ENCODE data around the gene ZMYND10. TPM values are rescaled to one million over a fixed set of nuclear protein-coding genes. Genes with fewer than 3 reads are reported as not detected.
A peak's percentile ranks its signal among the peaks of the same experiment; 100 is the strongest.
"Not testable (repeated sequence)": the region's sequence is repeated elsewhere in the genome, so short reads cannot be mapped to it uniquely, and the experiment has no call there.

Gene ZMYND10
- total RNA-seq, 1 donor from 2014 or later, result 32.8 TPM

DNA sequence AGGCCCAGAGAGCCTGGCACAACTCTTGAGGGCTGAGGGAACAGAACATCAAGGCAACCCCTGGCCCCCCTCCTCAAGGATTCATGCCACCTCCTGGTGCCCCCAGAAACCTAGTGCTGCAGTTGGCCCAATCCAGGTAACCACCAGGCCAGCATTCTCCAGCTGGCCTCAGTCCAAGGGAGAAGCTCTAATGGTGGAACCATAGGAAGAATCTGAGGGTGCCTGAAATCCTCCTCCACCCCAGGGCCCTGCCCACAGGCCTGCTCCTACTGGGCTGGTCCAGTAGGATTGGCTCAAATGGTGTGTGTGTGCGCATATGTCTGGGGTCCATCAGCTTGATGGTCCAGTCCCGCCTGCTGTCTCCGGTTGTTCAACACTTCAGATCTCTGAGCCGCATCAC lies 30.7 kb downstream of the ZMYND10 start:
- peak overlapping the region; percentile 67 for H3K27ac ChIP-seq
- no peaks in the 10 kb centered on the region for H3K27me3 ChIP-seq (ENCODE audit: low read depth)
- ATAC-seq (no peak), DNase-seq (no peak)
- H3K4me3 ChIP-seq, result no peak overlapping the region
- TF ChIP-seq, protein P1, sequence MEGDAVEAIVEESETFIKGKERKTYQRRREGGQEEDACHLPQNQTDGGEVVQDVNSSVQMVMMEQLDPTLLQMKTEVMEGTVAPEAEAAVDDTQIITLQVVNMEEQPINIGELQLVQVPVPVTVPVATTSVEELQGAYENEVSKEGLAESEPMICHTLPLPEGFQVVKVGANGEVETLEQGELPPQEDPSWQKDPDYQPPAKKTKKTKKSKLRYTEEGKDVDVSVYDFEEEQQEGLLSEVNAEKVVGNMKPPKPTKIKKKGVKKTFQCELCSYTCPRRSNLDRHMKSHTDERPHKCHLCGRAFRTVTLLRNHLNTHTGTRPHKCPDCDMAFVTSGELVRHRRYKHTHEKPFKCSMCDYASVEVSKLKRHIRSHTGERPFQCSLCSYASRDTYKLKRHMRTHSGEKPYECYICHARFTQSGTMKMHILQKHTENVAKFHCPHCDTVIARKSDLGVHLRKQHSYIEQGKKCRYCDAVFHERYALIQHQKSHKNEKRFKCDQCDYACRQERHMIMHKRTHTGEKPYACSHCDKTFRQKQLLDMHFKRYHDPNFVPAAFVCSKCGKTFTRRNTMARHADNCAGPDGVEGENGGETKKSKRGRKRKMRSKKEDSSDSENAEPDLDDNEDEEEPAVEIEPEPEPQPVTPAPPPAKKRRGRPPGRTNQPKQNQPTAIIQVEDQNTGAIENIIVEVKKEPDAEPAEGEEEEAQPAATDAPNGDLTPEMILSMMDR (IDR thresholded peaks at IDR 0.05), result no peak
- peaks cover 41% of the 10 kb centered on the region for H3K36me3 ChIP-seq
- peaks cover 65% of the 10 kb centered on the region for H3K4me1 ChIP-seq
- intact Hi-C loops (cut with DNase I), result no loop called here
- no peaks in the 10 kb centered on the region for H3K9me3 ChIP-seq

DNA sequence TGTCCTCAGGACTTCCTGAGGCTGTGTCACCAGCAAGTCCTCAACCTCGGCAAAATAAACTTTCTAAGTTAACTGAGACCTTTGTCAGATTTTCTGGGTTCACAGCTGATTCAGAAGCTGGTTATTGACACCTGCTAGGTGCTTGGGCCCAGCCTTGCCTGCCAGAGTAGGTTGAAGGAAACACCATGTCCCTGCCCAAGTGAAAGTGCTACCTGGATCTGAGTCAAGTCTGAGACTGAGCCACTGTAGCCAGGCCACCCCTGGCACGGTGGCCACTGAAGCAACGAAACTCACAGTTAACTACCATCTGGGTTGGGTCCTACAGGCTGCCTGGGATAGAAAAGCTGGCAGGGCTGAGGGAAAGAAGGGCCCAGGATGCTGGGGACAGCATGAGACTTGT lies 31.2 kb downstream of the ZMYND10 start:
- TF ChIP-seq, protein P1 (IDR thresholded peaks at IDR 0.05), result no peak
- intact Hi-C loops (cut with DNase I), result no loop called here
- no peak for DNase-seq
- Histone ChIP-seq H3K27ac (peak overlapping the region; percentile 67), H3K27me3 (ENCODE audit: low read depth) (no peaks in the 10 kb centered on the region), H3K9me3 (no peaks in the 10 kb centered on the region), H3K4me3 (no peak overlapping the region), H3K36me3 (peaks cover 37% of the 10 kb centered on the region), H3K4me1 (peaks cover 61% of the 10 kb centered on the region)
- peak in 1 of 2 donors; percentile 4 for ATAC-seq

DNA sequence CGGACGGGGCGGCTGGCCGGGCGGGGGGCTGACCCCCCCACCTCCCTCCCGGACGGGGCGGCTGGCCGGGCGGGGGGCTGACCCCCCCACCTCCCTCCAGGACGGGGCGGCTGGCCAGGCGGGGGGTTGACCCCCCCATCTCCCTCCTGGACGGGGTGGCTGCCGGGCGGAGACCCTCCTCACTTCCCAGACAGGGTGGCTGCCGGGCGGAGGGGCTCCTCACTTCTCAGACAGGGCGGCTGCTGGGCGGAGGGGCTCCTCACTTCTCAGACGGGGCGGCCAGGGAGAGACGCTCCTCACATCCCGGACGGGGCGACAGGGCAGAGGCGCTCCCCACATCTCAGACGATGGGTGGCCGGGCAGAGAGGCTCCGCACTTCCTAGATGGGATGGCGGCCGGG lies 33.5 kb downstream of the ZMYND10 start:
- H3K4me3 ChIP-seq, result peak overlapping the region; percentile 8
- H3K36me3 ChIP-seq, result peaks cover 14% of the 10 kb centered on the region
- H3K27me3 ChIP-seq (ENCODE audit: low read depth); DNase-seq; H3K9me3 ChIP-seq; intact Hi-C loops (cut with DNase I); ATAC-seq: not testable (repeated sequence)
- H3K4me1 ChIP-seq, result peaks cover 38% of the 10 kb centered on the region
- H3K27ac ChIP-seq, result peak overlapping the region; percentile 18

DNA sequence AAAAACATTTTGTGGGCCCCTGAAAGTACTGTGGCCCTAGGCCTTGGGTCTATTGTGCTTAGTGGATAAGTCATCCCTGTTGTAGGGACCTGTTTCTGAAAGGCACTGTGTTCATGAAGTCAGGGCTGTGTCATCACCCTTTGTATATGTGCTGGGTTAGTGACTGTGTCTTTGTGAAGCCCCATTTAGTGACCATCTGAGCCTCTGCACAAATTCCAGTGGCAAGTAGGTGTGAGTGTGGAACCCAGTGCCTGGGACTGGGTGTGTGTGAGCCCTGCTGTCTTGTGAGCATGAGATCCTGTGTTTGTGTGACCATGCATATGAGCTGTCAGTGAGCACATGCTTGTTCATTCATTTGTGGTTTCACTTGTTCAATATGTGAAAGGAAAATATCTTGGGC lies 40.9 kb downstream of the ZMYND10 start:
- Histone ChIP-seq H3K4me3 (no peak overlapping the region), H3K4me1 (peaks cover 40% of the 10 kb centered on the region), H3K27ac (no peak overlapping the region), H3K36me3 (no peaks in the 10 kb centered on the region), H3K9me3 (no peaks in the 10 kb centered on the region), H3K27me3 (ENCODE audit: low read depth) (no peaks in the 10 kb centered on the region)
- ATAC-seq, result no peak
- no peak for DNase-seq
- TF ChIP-seq, protein P1 (IDR thresholded peaks at IDR 0.05), result no peak
- intact Hi-C loops (cut with DNase I), result no loop called here

DNA sequence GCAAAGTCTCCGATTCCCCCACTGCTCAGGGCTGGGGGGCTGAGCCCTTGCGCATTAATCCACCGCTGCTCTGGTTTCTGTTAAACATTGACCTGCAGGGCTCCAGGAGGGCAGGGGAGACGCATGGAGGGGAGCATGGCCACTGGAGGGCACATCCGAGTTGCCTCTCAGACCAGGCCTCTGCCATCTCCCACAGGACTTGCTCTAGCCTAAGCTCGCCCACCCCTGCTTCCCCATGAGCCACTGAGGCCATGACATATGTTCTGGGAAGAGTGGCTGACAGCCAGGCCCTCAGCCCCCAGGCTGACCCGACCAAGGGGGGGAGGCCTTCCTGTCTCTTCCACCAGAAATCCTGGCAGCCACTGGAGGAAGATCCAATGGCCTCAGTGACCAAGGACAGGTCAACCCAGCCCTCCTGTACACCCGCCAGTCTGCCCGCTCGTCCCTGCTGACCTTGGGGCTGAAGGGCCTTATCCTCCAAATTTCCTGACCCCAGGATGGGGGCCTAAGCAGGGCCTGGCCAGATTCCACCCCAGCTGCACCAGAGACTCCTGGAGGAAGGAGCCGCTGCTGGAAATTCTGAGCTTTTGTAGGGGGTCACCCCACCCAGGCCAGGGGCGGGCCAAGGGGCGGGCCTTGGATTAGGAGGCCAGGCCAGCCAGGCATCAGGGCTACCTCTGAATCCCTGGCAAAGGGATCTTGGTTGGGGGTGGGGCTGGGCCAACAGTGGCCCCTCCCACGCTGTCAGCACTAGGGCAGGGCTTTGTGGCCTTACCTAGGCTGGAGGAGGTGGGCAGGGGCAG lies 42.3 kb downstream of the ZMYND10 start, which contains the start of gene HYAL1:
HYAL1 (minus strand) TSS at position 562 of the 803 bp plus-strand sequence. CDS start 618 bp downstream, outside the sequence.
- ATAC-seq (peak; percentile 64 to 73), DNase-seq (peak; percentile 89)
- Histone ChIP-seq H3K27me3 (ENCODE audit: low read depth) (no peaks in the 10 kb centered on the region), H3K27ac (peak within 1 kb of the TSS; percentile 84), H3K9me3 (no peaks in the 10 kb centered on the region), H3K4me3 (peak within 1 kb of the TSS; percentile 75), H3K36me3 (no peaks in the 10 kb centered on the region), H3K4me1 (peaks cover 47% of the 10 kb centered on the region)
- TF ChIP-seq, protein P1 (IDR thresholded peaks at IDR 0.05), result peak; percentile 39
- intact Hi-C loops (cut with DNase I), result no loop called here
